ENCODE results near the gene KCNG3. TPM values are rescaled to one million over a fixed set of nuclear protein-coding genes. Genes with fewer than 3 reads are reported as not detected.
A peak's percentile ranks its signal among the peaks of the same experiment; 100 is the strongest.

Gene KCNG3
- total and polyA plus RNA-seq, 2 of the 13 experiments (the other 11 are each of a cell fraction or from before 2014, with no cell fraction given) = 2.8 to 4.8 TPM

- TF ChIP-seq HDAC1 (CRISPR knock-in tag; IDR thresholded peaks at IDR 0.05) = peak; percentile 78
- TF ChIP-seq GZF1 (CRISPR knock-in tag; IDR thresholded peaks at IDR 0.05) = no peak
- TF ChIP-seq SNAI1 (CRISPR knock-in tag; IDR thresholded peaks at IDR 0.05; ENCODE audit: borderline replicate concordance) = peak; percentile 58; the same call in 1 of the 2 replicates
- peak; percentile 90 for TF ChIP-seq GATAD2A (CRISPR knock-in tag; IDR thresholded peaks at IDR 0.05)
- peak; percentile 94 for TF ChIP-seq IKZF5 (CRISPR knock-in tag; IDR thresholded peaks at IDR 0.05)
- 0 out of 2 replicates have a peak, but pooled peaks have one; percentile 29 for TF ChIP-seq ZNF160 (CRISPR knock-in tag; IDR thresholded peaks at IDR 0.05)
- TF ChIP-seq ZBTB3 (CRISPR knock-in tag; IDR thresholded peaks at IDR 0.05; ENCODE audit: borderline replicate concordance, low read depth) = no peak
- TF ChIP-seq RNF219 (CRISPR knock-in tag; IDR thresholded peaks at IDR 0.05) = peak; percentile 68; the same call in 1 of the 2 replicates
- TF ChIP-seq ZNF563 (CRISPR knock-in tag; IDR thresholded peaks at IDR 0.05) = no peak
- 0 out of 2 replicates have a peak, but pooled peaks have one; percentile 46 for TF ChIP-seq ZNF567 (CRISPR knock-in tag; IDR thresholded peaks at IDR 0.05; ENCODE audit: borderline replicate concordance)
- TF ChIP-seq ZNF10 (CRISPR knock-in tag; IDR thresholded peaks at IDR 0.05; ENCODE audit: borderline replicate concordance, low read depth) = no peak
- no peak for TF ChIP-seq CREB3 (CRISPR knock-in tag; IDR thresholded peaks at IDR 0.05)
- TF ChIP-seq NR2F1 (CRISPR knock-in tag; IDR thresholded peaks at IDR 0.05) = peak; percentile 45 to 64; a peak in 2 of 4 replicates
- TF ChIP-seq TEAD3 (CRISPR knock-in tag; optimal IDR thresholded peaks at IDR 0.05; ENCODE audit: borderline replicate concordance) = peak; percentile 69
- TF ChIP-seq ZMYM2 (CRISPR knock-in tag; IDR thresholded peaks at IDR 0.05) = peak; percentile 86
- TF ChIP-seq JUNB (CRISPR knock-in tag; IDR thresholded peaks at IDR 0.05; ENCODE audit: borderline replicate concordance) = no peak
- TF ChIP-seq NFYC (CRISPR knock-in tag; IDR thresholded peaks at IDR 0.05) = no peak; the same call in 1 of the 2 replicates
- peak; percentile 80; the same call in 1 of the 2 replicates for TF ChIP-seq ZNF414 (CRISPR knock-in tag; IDR thresholded peaks at IDR 0.05)
- TF ChIP-seq TOPORS (CRISPR knock-in tag; IDR thresholded peaks at IDR 0.05) = peak; percentile 32; the same call in 1 of the 2 replicates
- TF ChIP-seq ZNF276 (CRISPR knock-in tag; IDR thresholded peaks at IDR 0.05; ENCODE audit: low read depth) = peak; percentile 99
- peak; percentile 37; the same call in 1 of the 2 replicates for TF ChIP-seq BORCS8-MEF2B (CRISPR knock-in tag; IDR thresholded peaks at IDR 0.05)
- no peak for TF ChIP-seq PTBP1 (IDR thresholded peaks at IDR 0.05; ENCODE audit: low read depth, low read length, poor library complexity, severe bottlenecking)
These were observed 10.8 kb upstream of the KCNG3 start (continued) for GRCh38 chr2:42504364-42505230.
